WI38 (cell line): ENCODE data around the gene WNT6.

Experiments
- H3K4me3 ChIP-seq: 2 replicates; pipeline ENCODE4 v1.5.1; 2011; ENCODE audit warnings: low read depth, mild to moderate bottlenecking, control low read depth, low read length
- CTCF ChIP-seq: IDR thresholded peaks from 2 replicates; pipeline ENCODE4 v1.5.1; 2012; ENCODE audit warnings: low read depth, mild to moderate bottlenecking, control low read depth, low read length

Gene WNT6

GRCh38 chr2:218814540-218815243 is 44.9 kb upstream of the WNT6 start:
- TF ChIP-seq CTCF, result no peak
- no peak overlapping the region for H3K4me3 ChIP-seq

GRCh38 chr2:218815244-218815637 is 44.4 kb upstream of the WNT6 start:
- H3K4me3 ChIP-seq, result no peak overlapping the region
- no peak for TF ChIP-seq CTCF

DNA sequence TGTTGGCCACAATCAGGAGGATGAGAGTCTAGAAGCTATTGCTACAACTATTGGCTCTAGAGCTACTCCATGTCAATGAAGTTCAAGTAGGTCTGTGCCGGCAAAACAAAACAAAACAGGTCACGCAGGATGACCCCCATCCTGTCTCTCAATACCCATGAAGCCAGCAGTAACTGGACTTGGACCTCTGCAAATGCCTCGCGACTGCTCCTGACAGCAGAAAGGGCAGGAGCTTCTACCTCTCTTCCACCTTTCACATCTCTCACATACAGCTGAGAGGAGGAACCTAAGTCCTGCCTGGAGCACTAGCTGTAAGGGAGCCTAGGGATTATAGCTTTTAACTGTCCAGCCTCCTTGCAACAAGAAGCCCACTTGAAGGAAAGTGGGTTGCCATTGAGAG is 44.0 kb upstream of the WNT6 start:
- TF ChIP-seq CTCF, result no peak
- H3K4me3 ChIP-seq, result no peak overlapping the region

- no peak overlapping the region for H3K4me3 ChIP-seq
- no peak for TF ChIP-seq CTCF
Measured at GRCh38 chr2:218816561-218817011, 43.0 kb upstream of the WNT6 start.

DNA sequence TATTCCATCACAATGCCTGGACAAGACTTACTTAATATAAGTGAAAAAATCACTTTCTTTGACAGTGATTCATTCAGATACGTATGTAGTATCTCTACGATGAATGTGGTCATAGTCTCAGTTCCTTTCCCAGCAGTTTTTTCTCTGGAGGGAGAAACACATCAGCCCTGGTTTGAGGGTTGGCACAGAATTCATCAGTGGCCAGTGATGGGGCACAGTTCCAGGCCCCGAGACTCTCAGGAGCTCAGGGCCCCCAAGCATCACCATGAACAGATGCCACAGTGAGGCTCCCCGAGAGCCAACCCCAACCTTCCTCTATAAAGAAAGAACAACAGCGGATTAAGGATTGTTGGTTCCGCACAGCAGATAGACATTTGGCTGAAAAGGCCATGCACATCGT is 40.5 kb upstream of the WNT6 start:
- H3K4me3 ChIP-seq, result no peak overlapping the region
- no peak for TF ChIP-seq CTCF

DNA sequence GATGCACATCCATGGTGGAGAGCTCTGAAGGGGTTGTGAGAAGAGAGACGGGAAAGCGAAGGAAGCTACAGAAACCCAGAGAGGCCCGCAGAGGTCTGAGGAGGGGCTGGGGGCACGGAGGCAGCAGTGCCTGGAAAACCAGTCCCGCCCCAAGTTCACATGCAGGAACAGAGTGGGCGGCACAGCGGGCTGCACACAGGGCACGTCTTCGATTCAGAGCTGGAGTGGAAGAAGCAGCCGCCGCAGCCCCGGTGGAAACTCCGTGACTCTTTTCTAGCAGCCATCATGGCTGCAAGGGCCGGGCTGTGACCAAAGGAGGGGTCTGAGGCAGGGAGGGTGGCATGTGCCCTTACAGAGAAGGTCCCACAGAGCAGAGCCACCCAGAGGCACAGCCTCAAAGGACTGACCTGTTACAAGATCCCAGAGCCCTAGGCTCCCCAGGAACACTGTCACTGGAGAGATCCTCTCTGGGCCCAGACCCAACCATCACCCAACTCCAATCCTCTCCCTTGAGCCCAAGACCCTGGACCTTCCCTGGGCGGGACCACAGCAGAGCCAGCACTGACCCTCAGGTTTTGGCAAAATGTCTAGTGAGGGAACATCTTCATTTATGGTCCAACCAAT is 38.7 kb upstream of the WNT6 start:
- no peak for TF ChIP-seq CTCF
- H3K4me3 ChIP-seq, result no peak overlapping the region

DNA sequence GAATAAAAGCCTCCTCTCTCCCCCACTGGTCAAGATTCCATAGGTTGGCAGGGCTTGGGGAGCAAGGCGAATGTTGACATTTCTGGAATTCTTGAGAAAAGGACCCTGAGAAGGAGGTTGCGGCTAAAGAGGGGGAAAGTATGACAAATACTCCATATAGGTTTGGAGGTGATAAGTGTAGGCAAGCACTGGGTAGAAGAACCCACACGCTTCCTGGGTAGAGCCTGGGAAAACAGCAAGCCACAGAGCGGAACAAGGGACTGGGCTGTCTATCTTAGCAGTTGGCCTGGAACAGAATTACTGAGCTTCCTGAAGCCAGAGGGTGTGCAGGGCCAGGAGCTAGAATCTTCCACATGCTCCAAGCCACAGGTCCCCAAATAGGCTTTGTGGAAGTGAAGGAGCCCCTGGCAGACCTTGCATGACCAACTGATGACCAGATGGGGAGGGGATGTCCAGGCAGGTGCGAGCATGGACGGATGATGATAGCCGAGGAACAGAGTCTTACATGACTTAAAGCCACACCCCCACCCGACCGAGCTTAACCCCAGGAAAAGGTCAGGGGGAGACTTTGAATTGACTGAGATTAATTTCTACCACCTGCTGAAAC is 37.9 kb upstream of the WNT6 start:
- TF ChIP-seq CTCF, result no peak
- H3K4me3 ChIP-seq, result no peak overlapping the region
